GM19351 (cell line): ENCODE data around the gene OR2L3.
"Not testable (repeated sequence)": the region's sequence is repeated elsewhere in the genome, so short reads cannot be mapped to it uniquely, and the experiment has no call there.

Source experiments
- ATAC-seq: cut with Tn5 transposase; IDR thresholded peaks from one replicate; pipeline ENCODE4 v1.9.1; 2021; ENCODE audit warnings: mild to moderate bottlenecking, moderate library complexity; ENCODE audit not compliant: unreplicated experiment

OR2L3 gene, protein sequence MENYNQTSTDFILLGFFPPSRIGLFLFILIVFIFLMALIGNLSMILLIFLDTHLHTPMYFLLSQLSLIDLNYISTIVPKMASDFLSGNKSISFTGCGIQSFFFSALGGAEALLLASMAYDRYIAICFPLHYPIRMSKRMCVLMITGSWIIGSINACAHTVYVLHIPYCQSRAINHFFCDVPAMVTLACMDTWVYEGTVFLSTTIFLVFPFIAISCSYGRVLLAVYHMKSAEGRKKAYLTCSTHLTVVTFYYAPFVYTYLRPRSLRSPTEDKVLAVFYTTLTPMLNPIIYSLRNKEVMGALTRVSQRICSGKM

DNA sequence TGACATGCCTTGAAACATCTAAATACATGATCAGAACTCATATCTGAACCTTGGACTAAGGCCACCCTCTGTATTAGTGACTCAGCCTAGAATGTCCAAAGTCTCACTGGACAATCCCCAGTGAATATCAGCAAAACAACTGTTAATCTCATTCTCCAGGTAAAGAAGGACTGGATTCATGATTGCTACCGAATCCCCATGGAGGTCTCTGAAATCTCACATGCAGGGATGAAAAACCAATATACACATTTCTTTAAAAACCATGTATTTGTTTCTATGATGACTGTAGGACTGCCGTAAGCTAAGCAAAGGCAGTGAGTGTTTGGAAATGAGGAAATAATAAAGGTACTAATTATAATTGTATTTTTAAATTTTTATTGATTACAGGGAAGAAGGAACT is at the start of gene OR2L3:
OR2L3 (plus strand) TSS at position 301 of the 400 bp plus-strand sequence. CDS start 13,846 bp downstream, outside the sequence.
- no peak for ATAC-seq

DNA sequence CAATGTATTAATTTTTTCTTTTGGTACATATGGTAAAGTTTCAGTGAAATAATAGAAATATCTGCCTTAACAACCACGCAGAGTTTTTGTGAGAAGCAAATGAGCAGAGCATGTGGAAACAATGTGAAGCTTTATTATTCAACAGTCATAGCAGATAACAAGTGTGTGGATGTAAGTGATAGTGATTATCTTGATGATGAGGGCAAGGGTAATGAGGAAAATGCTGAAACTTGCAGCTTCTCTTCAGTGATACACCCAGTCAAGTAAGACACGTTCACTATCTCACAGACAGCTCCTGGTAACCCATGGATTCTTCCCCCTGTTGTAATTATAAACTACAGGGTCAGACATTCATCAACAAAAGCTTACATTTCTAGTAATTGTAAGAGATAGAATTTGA is 47.8 kb upstream of the OR2L3 start:
- no peak for ATAC-seq

DNA sequence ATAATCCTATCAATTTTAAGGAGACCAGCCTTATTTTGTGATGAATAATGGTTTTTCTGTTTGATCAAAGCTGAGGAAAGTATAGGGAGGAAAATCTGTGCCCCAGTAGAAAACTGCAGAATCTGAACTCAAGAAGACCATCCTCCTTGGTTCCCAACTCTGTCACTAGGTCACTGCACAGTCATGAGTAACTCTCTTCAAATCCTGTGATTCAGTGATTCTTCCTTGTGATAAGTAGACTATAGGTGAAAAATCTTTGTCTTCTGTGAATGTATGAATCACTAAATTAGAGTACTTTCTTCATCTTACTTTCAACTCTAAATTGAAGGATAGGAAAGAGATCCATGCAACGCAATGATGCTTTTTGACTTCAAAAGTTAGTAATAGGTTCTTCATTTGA is 46.5 kb upstream of the OR2L3 start:
- no peak for ATAC-seq

DNA sequence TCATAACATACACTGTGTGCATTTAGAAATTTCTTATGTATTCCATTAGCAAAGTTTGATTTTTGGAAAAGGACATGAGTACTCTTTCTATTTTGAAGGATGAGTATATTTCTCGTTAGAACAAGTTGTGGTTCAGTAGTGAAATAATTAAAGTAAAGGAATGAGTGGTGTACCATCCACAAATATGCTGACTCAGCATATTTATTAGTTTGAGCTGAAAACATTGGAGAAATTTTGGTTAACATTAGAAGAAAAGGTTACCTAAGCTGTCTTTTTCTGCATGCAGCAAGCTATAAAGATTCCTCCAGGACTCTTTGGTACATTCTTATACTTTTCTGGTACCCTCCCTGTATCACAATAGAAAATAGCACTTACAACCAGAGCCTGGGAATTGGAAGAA is 38.9 kb upstream of the OR2L3 start:
- ATAC-seq, result no peak

DNA sequence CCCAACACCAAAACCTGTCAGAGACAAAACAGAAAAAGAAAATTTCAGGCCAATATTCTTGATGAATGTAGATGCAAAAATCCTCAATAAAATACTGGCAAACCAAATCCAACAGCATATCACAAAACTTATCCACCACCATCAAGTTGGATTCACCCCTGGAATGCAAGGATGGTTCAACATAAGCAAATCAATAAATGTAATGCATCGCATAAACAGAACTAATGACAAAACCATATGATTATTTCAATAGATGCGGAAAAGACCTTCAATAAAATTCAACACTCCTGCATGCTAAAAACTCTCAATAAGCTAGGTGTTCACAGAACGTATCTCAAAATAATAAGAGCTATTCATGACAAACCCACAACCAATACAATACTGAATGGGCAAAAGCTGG is 37.0 kb upstream of the OR2L3 start:
- no peak for ATAC-seq

DNA sequence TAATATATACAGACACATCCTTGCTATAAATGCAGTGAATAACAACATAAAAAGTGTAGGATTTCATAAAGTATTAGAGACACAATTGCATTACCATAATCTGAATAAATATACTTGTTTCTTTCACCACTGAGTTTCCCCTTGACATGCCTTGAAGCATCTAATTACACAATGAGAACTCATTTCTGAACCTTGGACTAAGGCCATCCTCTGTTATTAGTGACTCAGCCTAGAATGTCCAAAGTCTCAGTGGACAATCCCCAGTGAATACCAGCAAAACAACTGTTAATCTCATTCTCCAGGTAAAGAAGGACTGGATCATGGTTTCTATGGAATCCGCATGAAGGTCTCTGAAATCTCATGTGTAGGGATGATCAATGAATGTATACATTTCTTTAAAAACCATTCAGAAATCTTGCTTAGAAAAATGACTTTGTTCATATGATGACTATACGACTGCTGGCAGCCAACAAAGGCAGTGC is 33.4 kb upstream of the OR2L3 start, which contains the start of gene OR2L5:
OR2L5 (plus strand) TSS at position 432 of the 482 bp plus-strand sequence. CDS start 8,288 bp downstream, outside the sequence.
- no peak for ATAC-seq

DNA sequence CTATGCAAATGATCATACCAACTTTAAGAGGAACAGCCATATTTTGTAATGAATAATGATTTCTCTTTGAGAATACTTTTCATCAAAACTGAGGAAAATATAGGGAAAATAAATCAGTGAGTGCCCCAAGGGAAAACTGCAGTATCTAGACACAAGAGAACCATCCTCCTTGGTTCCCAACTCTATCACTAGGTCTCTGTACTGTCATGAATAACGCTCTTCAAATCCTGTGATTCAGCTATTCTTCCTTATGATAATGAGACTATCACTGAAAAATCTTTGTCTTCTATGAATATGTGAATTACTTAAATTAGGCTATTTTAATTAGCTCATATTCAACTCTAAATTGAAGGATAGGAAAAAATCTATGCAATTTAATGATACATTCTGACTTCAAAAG is 30.8 kb upstream of the OR2L3 start:
- ATAC-seq, result no peak

DNA sequence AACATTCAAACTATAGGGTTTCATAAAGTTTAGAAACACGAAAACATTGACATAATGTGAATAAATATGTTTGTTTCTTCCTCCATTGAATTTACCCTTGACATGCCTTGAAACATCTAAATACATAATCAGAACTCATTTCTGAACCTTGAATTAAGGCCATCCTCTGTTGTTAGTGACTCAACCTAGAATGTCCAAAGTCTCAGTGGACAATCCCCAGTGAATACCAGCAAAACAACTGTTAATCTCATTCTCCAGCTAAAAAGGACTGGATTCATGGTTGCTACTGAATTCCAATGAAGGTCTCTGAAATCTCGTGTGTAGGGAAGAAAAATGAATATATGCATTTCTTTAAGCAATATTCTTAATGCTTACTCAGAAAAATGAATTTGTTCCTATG is 16.9 kb upstream of the OR2L3 start, which contains the start of gene OR2L2:
OR2L2 (plus strand) TSS at position 301 of the 400 bp plus-strand sequence. CDS start 8,198 bp downstream, outside the sequence.
- no peak for ATAC-seq

DNA sequence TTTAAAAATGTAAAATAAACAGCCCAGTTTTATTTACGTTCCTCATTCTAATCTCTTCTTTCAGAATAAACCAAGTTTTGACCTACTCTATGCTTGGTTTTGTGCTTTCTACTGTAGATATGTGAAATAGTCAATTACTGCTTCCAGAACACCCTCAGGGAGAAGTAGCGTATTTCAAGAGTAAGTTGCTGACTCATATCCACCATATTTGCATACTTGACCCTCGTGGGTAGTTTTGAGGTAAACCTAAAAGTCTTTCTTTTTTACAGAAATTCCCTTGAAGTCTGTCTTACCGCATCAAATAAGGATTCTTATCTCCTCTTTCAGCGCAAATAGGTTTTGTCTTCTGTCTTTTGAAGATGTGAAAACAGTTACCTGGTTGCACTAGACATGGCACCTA is 1.4 kb upstream of the OR2L3 start:
- peak; percentile 60 for ATAC-seq

DNA sequence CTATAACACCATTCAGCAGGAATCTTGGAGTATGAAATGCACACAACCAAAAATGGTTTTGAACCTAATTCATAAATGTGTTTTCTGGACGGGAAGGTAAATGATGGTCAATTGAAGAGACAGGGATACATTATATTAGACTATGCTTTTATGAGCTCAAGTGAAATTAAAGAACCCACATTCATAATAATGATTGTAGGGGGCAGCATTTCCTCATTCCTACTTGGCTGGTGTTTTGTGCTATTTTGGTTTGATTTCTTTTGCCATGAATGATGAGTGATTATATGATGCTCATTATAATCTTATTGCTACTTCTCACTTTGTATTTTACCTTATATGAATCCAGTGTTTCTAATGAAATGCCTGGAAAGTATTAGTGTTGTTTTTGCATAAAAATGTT is 372 bp downstream of the OR2L3 start:
- no peak for ATAC-seq

DNA sequence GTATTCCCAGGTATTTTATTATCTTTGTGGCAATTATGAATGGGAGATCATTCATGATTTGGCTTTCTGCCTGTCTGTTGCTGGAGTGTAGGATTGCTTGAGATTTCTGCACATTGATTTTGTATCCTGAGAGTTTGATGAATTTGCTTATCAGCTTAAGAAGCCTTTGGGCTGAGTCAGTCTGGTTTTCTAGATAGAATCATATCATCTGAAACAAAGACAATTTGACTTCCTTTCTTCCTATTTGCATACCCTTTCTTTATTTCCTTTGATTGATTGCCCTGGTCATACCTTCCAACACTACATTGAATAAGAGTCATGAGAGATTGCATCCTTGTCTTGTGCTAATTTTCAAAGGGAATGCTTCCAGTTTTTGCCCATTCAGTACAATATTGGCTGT is 8.0 kb downstream of the OR2L3 start:
- ATAC-seq, result no peak

DNA sequence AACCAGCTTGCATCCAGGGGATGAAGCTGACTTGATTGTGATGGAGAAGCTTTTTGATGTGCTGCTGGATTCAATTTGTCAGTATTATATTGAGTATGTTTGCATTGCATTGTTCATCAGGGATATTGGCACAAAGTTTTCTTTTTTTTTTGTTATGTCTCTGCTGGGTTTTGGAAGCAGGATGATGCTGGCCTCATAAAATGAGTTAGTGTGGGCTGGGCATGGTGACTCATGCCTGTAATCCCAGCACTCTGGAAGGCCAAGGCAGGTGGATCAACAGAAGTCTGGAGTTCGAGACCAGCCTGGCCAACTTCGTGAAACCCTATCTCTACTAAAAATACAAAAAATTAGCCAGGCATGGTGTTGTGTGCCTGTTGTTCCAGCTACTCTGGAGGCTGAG is 8.6 kb downstream of the OR2L3 start:
- ATAC-seq, result no peak

DNA sequence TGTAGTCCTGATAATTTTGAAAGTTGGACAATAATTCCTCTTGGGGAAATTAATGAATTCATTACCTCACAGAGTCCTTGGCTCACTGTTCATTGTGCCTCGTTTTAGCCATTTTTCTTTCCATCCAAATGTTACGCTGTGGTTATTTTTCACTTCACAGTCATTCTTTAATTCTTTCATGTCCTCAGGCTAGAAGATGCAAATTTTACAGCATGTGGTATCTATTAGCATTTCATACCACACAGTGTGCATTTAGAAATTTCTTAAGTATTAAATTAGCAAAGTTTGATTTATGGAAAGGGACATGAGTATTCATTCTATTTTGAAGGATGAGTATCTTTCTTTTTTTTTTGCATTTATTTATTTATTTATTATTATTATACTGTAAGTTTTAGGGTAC is 18.4 kb downstream of the OR2L3 start:
- ATAC-seq, result no peak

DNA sequence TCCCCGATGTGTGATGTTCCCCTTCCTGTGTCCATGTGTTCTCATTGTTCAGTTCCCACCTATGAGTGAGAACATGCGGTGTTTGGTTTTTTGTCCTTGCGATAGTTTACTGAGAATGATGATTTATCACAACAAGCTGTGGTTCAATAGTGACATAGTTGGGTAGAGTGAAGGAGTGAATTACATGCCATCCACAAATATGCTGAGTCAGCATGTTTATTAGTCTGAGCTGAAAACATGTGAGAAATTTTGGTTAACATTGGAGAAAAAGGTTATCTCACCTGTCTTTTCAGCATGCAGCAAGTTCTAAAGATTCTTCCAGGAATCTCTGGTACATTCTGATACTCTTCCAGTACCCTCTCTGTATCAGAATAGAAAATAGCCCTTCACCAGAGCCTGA is 19.0 kb downstream of the OR2L3 start:
- ATAC-seq, result no peak

DNA sequence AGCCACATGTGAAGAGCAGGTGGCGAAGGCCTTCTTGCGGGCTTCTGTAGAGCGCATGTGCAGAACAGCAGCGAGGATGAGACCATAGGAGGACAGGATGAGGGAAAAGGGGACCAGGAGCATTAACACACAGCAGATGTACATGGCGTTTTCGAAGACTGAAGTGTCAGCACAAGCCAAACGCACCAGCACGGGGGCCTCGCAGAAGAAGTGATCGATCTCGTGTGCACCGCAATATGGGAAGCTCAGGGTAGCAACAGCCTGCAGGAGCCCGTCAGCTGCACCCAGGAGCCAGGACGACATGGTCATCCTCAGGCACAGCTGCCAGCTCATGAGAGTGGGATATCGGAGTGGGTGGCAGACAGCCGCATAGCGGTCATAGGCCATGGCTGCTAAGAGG is 37.2 kb downstream of the OR2L3 start:
- ATAC-seq, result not testable (repeated sequence)

DNA sequence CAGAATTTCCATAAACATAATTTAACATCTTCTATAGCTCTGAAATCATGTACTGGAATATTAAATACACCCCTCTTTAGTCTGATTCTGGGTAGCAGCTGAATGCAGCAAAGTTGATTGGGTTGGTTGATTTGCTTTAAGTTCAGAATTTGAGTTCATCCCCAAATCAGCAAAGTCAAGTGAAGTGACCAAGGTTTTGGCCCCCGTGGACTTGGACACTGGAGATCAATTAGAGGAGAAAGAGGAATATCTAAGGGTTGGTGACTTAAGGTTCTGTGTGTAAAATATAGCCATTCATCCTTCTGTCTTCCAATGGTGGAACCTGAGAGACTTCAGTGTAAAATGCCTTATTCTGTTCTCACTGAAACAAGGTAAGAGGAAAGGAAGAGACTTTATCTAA is 48.2 kb downstream of the OR2L3 start, which contains the start of gene OR2L13:
OR2L13 (plus strand) TSS at position 301 of the 400 bp plus-strand sequence. CDS start 4,192 bp downstream, outside the sequence.
- ATAC-seq, result no peak

DNA sequence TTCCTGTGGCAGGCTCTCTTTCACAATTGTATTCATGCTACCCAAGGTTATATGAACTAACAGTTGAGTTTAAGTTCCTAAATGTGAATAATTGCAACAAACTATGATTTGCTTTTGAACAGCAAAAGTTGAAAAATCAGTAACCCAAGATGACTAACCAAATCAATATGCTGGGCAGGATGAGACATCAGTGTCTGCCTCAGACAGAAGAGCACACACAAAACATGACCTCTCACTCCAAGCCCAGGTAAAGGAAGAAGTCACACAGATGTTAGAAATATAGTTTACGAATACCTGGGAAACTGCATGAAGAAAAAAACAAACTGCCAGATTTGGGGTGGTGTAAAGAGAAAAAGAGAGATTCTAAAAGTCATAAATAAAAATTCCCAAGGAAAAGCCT is 51.9 kb downstream of the OR2L3 start:
- no peak for ATAC-seq

DNA sequence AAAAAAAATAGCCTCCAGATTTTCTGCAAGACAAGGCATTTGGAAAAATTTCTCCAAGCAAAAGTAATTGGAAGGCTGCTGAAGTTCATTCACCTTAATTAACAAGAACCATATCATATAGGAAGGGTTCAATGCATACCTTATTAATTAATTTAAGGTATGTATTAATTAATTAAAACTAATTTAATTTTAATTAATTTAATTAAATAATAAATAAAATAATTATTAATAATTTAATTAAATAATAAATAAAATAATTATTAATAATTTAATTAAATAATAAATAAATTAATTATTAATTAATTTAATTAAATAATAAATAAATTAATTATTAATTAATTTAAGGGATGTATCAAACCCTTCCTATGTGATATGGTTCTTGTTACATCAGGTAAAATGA is 56.2 kb downstream of the OR2L3 start:
- no peak for ATAC-seq

DNA sequence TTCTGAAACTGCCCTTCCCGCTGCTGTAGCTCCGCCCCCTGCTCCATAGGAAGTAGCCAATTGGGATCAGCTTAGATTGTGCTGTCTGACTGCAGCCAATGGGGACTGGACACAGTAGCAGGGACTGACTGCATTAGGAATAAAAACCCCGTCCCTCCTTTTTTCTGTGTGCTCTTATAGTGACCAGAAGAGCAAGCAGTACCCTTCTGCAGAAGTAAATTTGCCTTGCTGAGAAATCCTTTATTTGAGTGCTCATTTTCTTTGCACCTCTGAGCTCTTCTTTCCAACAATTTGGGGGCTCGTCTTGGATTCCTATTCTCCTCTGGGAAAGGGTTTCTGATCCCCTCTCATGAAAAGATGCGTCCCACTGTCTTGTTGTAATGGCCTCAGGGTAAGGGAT is 64.5 kb downstream of the OR2L3 start:
- no peak for ATAC-seq
